GM19372 (cell line): ENCODE results near the gene PCMT1.
"Not testable (repeated sequence)": the region's sequence is repeated elsewhere in the genome, so short reads cannot be mapped to it uniquely, and the experiment has no call there.

Experiments used
- ATAC-seq: cut with Tn5 transposase; IDR thresholded peaks from one replicate; pipeline ENCODE4 v1.9.1; 2021; ENCODE audit warnings: mild to moderate bottlenecking, low read depth, moderate library complexity; ENCODE audit not compliant: unreplicated experiment

PCMT1 gene

DNA sequence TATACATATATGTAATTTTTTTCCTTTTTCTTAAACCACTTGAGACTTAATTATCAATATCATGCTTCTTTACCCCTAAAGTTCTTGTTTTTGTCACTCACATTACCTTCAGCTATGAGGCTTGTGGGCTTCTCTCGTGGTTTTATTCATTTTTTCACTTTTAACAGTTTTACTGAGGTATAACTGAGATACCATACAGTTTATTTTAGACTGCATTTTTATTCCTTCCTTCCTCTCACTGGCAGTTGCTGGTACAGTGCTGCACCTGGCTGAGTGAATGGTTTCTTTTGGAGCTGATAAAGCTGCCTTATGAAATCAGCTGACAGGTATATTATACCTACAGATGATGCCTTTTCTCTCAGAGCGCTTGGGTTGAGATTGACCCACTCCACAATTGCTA lies 60.3 kb downstream of the PCMT1 start:
- ATAC-seq = no peak

- no peak for ATAC-seq
These were observed 63.8 kb downstream of the PCMT1 start for GRCh38 chr6:149813351-149813750.

DNA sequence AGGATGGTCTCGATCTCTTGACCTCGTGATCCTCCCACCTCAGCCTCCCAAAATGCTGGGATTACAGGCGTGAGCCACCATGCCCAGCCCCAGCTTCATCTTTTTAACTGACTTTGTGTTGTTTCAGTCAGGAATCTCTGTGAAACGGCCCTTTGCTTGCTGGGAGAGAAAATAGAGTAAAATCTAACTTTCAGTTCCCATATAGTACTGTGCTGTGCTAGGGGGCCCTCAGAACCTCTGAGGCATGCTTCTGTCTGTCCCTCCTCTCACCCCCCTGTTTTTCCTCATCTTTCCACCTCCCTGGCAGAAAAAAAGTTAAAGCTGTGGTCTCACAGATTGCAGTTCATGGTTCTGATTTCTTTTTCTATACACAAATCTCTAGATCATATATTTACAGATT lies 66.2 kb downstream of the PCMT1 start:
- ATAC-seq = no peak

GRCh38 chr6:149820506-149820905 lies 71.0 kb downstream of the PCMT1 start:
- ATAC-seq = no peak

- ATAC-seq = no peak
These were observed 72.0 kb downstream of the PCMT1 start for GRCh38 chr6:149821492-149821891.

GRCh38 chr6:149823013-149823412 lies 73.5 kb downstream of the PCMT1 start:
- no peak for ATAC-seq

- no peak for ATAC-seq
These were observed 75.8 kb downstream of the PCMT1 start for GRCh38 chr6:149825292-149825691.

DNA sequence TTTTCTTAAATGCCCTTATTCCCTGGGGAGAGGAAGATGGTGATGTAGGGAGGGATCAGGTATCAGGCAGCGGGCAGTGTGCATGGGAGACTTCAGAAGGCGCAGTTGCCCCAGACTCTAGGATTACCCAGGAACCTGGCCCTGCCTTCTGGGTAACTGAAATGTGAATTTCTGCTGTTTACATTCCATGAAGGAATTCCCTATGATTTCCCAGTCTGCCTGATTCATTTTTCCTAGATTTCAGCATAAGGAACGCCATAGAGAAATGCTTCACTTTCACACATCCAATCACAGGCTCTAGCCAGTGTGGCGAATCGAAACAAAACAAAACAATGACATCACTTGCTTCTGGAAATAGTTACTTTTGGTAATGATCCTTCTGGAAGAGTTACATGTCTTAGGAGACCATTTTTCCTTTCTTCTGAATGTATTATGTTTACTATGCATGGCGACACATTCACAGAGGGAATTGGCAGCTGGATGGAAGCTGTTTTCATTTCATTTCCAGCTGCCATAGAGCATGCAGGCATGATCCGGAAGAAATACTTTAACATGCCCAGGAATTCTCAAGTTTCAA lies 81.3 kb downstream of the PCMT1 start:
- no peak for ATAC-seq

GRCh38 chr6:149831308-149831820 lies 81.8 kb downstream of the PCMT1 start:
- no peak for ATAC-seq

DNA sequence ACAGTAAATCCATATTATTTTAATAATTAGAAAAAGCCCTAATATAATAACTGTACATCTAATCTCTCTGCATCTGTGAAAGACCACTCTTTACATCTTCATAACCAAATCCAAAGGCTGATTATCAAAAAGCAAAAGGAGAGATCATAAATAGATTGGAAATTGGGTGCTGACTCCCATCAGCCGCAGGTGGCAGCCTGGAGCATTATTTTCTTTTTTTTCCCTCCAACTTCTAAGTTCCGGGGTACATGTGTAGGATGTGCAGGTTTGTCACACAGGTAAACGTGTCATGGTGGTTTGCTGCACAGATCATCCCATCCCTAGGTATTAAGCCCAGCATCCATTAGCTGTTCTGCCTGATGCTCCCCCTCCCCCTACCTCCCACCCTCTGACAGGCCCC lies 84.1 kb downstream of the PCMT1 start:
- ATAC-seq = no peak

- no peak for ATAC-seq
These were observed 85.3 kb downstream of the PCMT1 start for GRCh38 chr6:149834513-149835481.

- no peak for ATAC-seq
These were observed 91.0 kb downstream of the PCMT1 start for GRCh38 chr6:149840345-149841075.

DNA sequence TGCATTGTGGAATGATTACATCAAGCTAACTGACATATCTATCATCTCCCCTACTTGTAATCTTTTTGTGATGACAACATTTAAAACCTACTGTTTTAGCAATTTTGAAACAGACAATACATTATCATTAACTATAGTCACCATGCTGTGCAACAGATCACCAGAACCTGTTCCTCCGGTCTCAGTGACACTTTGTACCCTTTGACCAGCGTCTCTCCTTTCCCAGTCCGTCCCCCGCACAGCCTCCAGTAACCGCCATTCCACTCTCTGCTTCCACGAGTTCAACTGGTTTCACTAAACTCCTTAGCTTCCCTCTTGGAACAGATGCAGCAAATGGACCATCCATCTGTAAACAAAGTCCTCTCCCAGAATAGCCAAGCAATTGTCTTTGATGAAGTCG lies 92.8 kb downstream of the PCMT1 start:
- no peak for ATAC-seq

- no peak for ATAC-seq
These were observed 93.6 kb downstream of the PCMT1 start for GRCh38 chr6:149843051-149843633.

GRCh38 chr6:149844036-149844435 lies 94.5 kb downstream of the PCMT1 start:
- not testable (repeated sequence) for ATAC-seq

- no peak for ATAC-seq
These were observed 94.9 kb downstream of the PCMT1 start for GRCh38 chr6:149844480-149844879.

- ATAC-seq = no peak
These were observed 96.0 kb downstream of the PCMT1 start for GRCh38 chr6:149845549-149845948.

DNA sequence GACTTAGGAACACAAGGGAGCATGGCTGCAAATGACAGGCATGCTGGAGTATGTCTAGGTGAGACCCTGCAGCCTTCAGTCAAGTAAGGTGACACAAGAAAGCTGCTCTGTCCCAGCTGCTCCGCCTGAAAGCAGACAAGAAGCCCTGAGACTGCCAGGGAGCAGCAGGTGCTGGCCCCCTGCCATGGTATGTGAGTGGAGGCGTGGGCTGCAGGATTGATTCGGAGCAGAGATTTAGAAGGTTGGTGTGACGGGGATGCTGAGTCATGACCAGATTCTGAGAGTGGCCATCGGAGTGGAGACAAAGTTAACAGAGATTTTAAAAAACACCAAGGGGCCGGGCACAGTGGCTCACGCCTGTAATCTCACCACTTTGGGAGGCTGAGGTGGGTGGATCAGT lies 96.8 kb downstream of the PCMT1 start:
- ATAC-seq = no peak

DNA sequence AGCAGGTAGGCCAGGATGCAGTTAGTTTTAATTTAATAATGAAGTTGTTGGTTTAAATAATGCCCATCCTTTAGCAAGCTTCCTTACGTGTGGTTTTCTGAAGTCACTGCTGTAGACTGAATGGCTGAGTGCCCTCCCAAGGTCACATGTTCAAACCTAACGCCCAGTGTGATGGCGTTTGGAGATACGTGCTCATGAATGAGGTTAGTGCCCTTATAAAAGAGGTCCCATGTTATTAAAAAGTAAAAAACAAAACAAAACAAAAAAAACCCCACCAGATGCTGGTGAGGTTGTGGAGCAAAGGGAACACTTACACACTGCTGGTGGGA lies 98.4 kb downstream of the PCMT1 start:
- ATAC-seq = no peak

DNA sequence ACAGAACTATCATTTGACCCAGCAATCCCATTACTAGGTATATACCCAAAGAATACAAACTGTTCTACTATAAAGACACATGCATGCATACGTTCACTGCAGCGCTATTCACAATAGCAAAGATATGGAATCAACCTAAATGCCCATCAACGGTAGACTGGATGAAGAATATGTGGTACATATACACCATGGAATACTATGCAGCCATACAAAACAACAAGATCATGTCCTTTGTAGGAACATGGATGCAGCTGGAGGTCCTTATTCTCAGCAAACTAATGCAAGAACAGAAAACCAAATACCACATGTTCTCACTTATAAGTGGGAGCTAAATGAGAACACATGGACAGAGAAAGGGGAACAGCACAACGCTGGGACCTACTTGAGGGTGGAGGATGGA lies 98.8 kb downstream of the PCMT1 start:
- ATAC-seq = not testable (repeated sequence)
